A673 (cell line): ENCODE results near the gene TPK1. TPM values are rescaled to one million over a fixed set of nuclear protein-coding genes. Genes with fewer than 3 reads are reported as not detected.

ENCODE experiments used
- BruUV-seq: library from RNA; stranded (reverse); fragments of 400-500 nt; replicated peaks from 2 replicates; lab custom pipeline; 2021; lab: Mats Ljungman, UMichigan
- CTCF ChIA-PET: fragments of 300-600 bp; sonication (Branson Sonifier 250); formaldehyde crosslinking; loops from one replicate; lab custom pipeline; 2022; ENCODE audit warnings: antibody characterized with exemption; lab: Charles Lee
- POLR2A ChIA-PET: fragments of 300-600 bp; sonication (Branson Sonifier 250); formaldehyde crosslinking; loops from one replicate; lab custom pipeline; 2022; ENCODE audit warnings: antibody characterized with exemption; ENCODE audit not compliant: low non-redundant PET; lab: Charles Lee
- DNase-seq: peaks from one replicate; pipeline ENCODE4 v3.0.0-alpha.2; 2015; ENCODE audit warnings: low spot score
- H3K27ac ChIP-seq: fragments of 200-600 bp; sonication (generic); 2 replicates; pipeline ENCODE4 v1.5.1; 2016; ENCODE audit warnings: mixed run types, low read depth, mild to moderate bottlenecking, mixed read lengths, antibody characterized with exemption, low read length; ENCODE audit not compliant: poor library complexity, severe bottlenecking
- H3K27me3 ChIP-seq: fragments of 200-600 bp; sonication (generic); replicated peaks from 2 replicates; pipeline ENCODE4 v1.6.1; 2017; ENCODE audit warnings: mixed run types, low read depth, mild to moderate bottlenecking, mixed read lengths, antibody characterized with exemption, low read length; ENCODE audit not compliant: insufficient read depth, poor library complexity
- H3K36me3 ChIP-seq: fragments of 200-600 bp; sonication (generic); 2 replicates; pipeline ENCODE4 v1.6.1; 2016; ENCODE audit warnings: mixed run types, mild to moderate bottlenecking, mixed read lengths, antibody characterized with exemption, low read length; ENCODE audit not compliant: insufficient read depth, poor library complexity, severe bottlenecking
- H3K4me1 ChIP-seq: fragments of 200-600 bp; sonication (generic); 2 replicates; pipeline ENCODE4 v1.6.1; 2017; ENCODE audit warnings: mixed run types, mild to moderate bottlenecking, mixed read lengths, antibody characterized with exemption, low read length; ENCODE audit not compliant: insufficient read depth, poor library complexity, severe bottlenecking
- H3K4me3 ChIP-seq: fragments of 200-600 bp; sonication (generic); 2 replicates; pipeline ENCODE4 v1.5.1; 2016; ENCODE audit warnings: low read depth, mixed run types, mild to moderate bottlenecking, mixed read lengths, low read length; ENCODE audit not compliant: poor library complexity, severe bottlenecking
- H3K9me3 ChIP-seq: fragments of 200-600 bp; sonication (generic); 2 replicates; pipeline ENCODE4 v1.6.1; 2016; ENCODE audit warnings: mixed run types, low read depth, mild to moderate bottlenecking, mixed read lengths, antibody characterized with exemption, low read length; ENCODE audit not compliant: poor library complexity, severe bottlenecking
- CTCF ChIP-seq: fragments of 300-800, 200-600 bp; sonication (generic); conservative IDR thresholded peaks from 2 replicates; pipeline ENCODE4 v1.5.1; 2017; ENCODE audit warnings: low read depth, mild to moderate bottlenecking, antibody characterized with exemption, low read length, moderate library complexity, mixed read lengths
- EZH2 ChIP-seq: fragments of 200-600 bp; sonication (generic); IDR thresholded peaks from 2 replicates; pipeline ENCODE4 v1.6.1; 2017; ENCODE audit warnings: borderline replicate concordance, low read depth, mild to moderate bottlenecking, mixed read lengths, antibody characterized with exemption, low read length; ENCODE audit not compliant: poor library complexity, severe bottlenecking
- intact Hi-C: fragments of 100-400 bp; cut with micrococcal nuclease; formaldehyde crosslinking; loops from one replicate; pipeline ENCODE4 v1.10.0; 2022; ENCODE audit not compliant: unreplicated experiment
- total RNA-seq: library from RNA; stranded (reverse); gene quantifications from 2 replicates; pipeline ENCODE4 v1.2.3, GENCODE V29; 2021

Gene TPK1
- total RNA-seq, 1 experiment from 2014 or later: 3.5 TPM

GRCh38 chr7:144819566-144819965 lies 16.3 kb downstream of the TPK1 start:
- peaks cover 1% of the 10 kb centered on the region for H3K4me1 ChIP-seq
- H3K27me3 ChIP-seq: no peaks in the 10 kb centered on the region
- no peak overlapping the region for H3K27ac ChIP-seq
- ChIA-PET CTCF (no interaction called here), POLR2A (no interaction called here)
- TF ChIP-seq CTCF: no peak
- no peak for TF ChIP-seq EZH2
- H3K36me3 ChIP-seq: no peaks in the 10 kb centered on the region
- no peak overlapping the region for H3K4me3 ChIP-seq
- intact Hi-C loops: no loop called here
- DNase-seq: no peak
- no TSS peak for BruUV-seq
- no peaks in the 10 kb centered on the region for H3K9me3 ChIP-seq

GRCh38 chr7:144818511-144818910 lies 17.3 kb downstream of the TPK1 start:
- no peak overlapping the region for H3K4me3 ChIP-seq
- ChIA-PET CTCF (no interaction called here), POLR2A (no interaction called here)
- H3K27me3 ChIP-seq: no peaks in the 10 kb centered on the region
- H3K4me1 ChIP-seq: no peaks in the 10 kb centered on the region
- BruUV-seq: no TSS peak
- H3K27ac ChIP-seq: no peak overlapping the region
- H3K36me3 ChIP-seq: no peaks in the 10 kb centered on the region
- TF ChIP-seq EZH2 (no peak), CTCF (no peak)
- no peaks in the 10 kb centered on the region for H3K9me3 ChIP-seq
- intact Hi-C loops: no loop called here
- DNase-seq: no peak

GRCh38 chr7:144817001-144817400 lies 18.9 kb downstream of the TPK1 start:
- CTCF ChIA-PET: no interaction called here

More at GRCh38 chr7:144817001-144817400, 18.9 kb downstream of the TPK1 start:
- BruUV-seq: no TSS peak
- no peak for DNase-seq
- no peak for TF ChIP-seq EZH2
- TF ChIP-seq CTCF: no peak
- H3K4me1 ChIP-seq: peaks cover 7% of the 10 kb centered on the region
- no peak overlapping the region for H3K4me3 ChIP-seq
- no peak overlapping the region for H3K27ac ChIP-seq
- H3K27me3 ChIP-seq: no peaks in the 10 kb centered on the region
- no peaks in the 10 kb centered on the region for H3K9me3 ChIP-seq
- no peaks in the 10 kb centered on the region for H3K36me3 ChIP-seq
- POLR2A ChIA-PET: no interaction called here
- intact Hi-C loops: no loop called here
